SK-N-SH (cell line): ENCODE results near the gene GSTM2. TPM values are rescaled to one million over a fixed set of nuclear protein-coding genes. Genes with fewer than 3 reads are reported as not detected.

Experiments used
- CTCF ChIA-PET: fragments of 300-600, 350-600 bp; formaldehyde crosslinking; extraction: SDS; loops from one replicate; lab custom pipeline; 2021; lab: Yijun Ruan, JAX
- POLR2A ChIA-PET: fragments of 350-600 bp; sonication (Branson Sonifier 250); formaldehyde crosslinking; extraction: SDS; loops from one replicate; lab custom pipeline; 2020; ENCODE audit warnings: antibody characterized with exemption, inconsistent platforms; lab: Yijun Ruan, JAX
- DNase-seq: peaks from one replicate; pipeline ENCODE4 v3.0.0; 2012
- H2AFZ ChIP-seq: fragments of 200-600 bp; sonication (generic); 2 replicates; pipeline ENCODE4 v1.8.1; 2016; ENCODE audit warnings: antibody characterized with exemption, mild to moderate bottlenecking, low read depth
- H3F3A ChIP-seq: fragments of 200-600 bp; sonication (generic); replicated peaks from 2 replicates; pipeline ENCODE3; 2016; ENCODE audit warnings: antibody characterized with exemption, mild to moderate bottlenecking; ENCODE audit not compliant: insufficient read depth
- H3K27ac ChIP-seq, 2 experiments: fragments of 200-500 bp in 1 of 2; fragments of 200-600 bp in 1 of 2; sonication (Bioruptor generic) in 1 of 2; sonication (generic), shearing (Covaris generic) in 1 of 2; 2 replicates each; pipeline versions ENCODE4 v1.5.1 to v1.6.1; 2014 to 2016; ENCODE audit warnings: low read depth in 2 of 2, inconsistent platforms in 1 of 2, low read length in 1 of 2, mild to moderate bottlenecking in 1 of 2, mixed read lengths in 1 of 2
- H3K27me3 ChIP-seq: fragments of 200-600 bp; sonication (generic), shearing (Covaris generic); 2 replicates; pipeline ENCODE4 v1.6.1; 2016; ENCODE audit warnings: mixed run types; ENCODE audit not compliant: insufficient read depth
- H3K36me3 ChIP-seq, 2 experiments: fragments of 200-500 bp in 1 of 2; fragments of 200-600 bp in 1 of 2; sonication (Bioruptor generic) in 1 of 2; sonication (generic) in 1 of 2; replicated peaks in 1 of 2; 2 replicates each; pipeline versions ENCODE3 to v1.5.1; 2014 to 2016; ENCODE audit warnings: low read length in 1 of 2, mild to moderate bottlenecking in 1 of 2; ENCODE audit not compliant: insufficient read depth in 2 of 2, control insufficient read depth in 1 of 2
- H3K4me1 ChIP-seq, 2 experiments: fragments of 200-500 bp in 1 of 2; fragments of 200-600 bp in 1 of 2; sonication (Bioruptor generic) in 1 of 2; sonication (generic), shearing (Covaris generic) in 1 of 2; 2 replicates each; pipeline versions ENCODE4 v1.5.1 to v1.6.1; 2014 to 2016; ENCODE audit warnings: low read depth in 1 of 2, low read length in 1 of 2, mixed run types in 1 of 2; ENCODE audit not compliant: insufficient read depth in 2 of 2, control insufficient read depth in 1 of 2
- H3K4me2 ChIP-seq: fragments of 200-600 bp; sonication (generic), shearing (Covaris generic); 2 replicates; pipeline ENCODE4 v1.6.1; 2017; ENCODE audit warnings: mixed run types
- H3K4me3 ChIP-seq, 2 experiments: fragments of 200-500 bp in 1 of 2; fragments of 200-600 bp in 1 of 2; sonication (Bioruptor generic) in 1 of 2; sonication (generic), shearing (Covaris generic) in 1 of 2; 2 replicates each; pipeline versions ENCODE4 v1.5.1 to v1.8.1; 2014 to 2016; ENCODE audit warnings: low read depth in 2 of 2, inconsistent platforms in 1 of 2, low read length in 1 of 2, mild to moderate bottlenecking in 1 of 2, mixed read lengths in 1 of 2, moderate library complexity in 1 of 2
- H3K79me2 ChIP-seq: fragments of 200-600 bp; sonication (generic); 2 replicates; pipeline ENCODE4 v1.8.1; 2017; ENCODE audit warnings: mild to moderate bottlenecking; ENCODE audit not compliant: insufficient read depth
- H3K9ac ChIP-seq: fragments of 200-600 bp; sonication (generic); 2 replicates; pipeline ENCODE4 v1.6.1; 2017; ENCODE audit warnings: mixed run types
- H3K9me2 ChIP-seq: fragments of 200-600 bp; sonication (generic); 2 replicates; pipeline ENCODE4 v1.6.1; 2017; ENCODE audit warnings: mixed run types
- H3K9me3 ChIP-seq: fragments of 200-600 bp; sonication (generic); 2 replicates; pipeline ENCODE4 v1.6.1; 2017; ENCODE audit warnings: mixed run types, mild to moderate bottlenecking, moderate library complexity
- H4K20me1 ChIP-seq: fragments of 200-600 bp; sonication (generic); 2 replicates; pipeline ENCODE4 v1.6.1; 2017; ENCODE audit warnings: mild to moderate bottlenecking, mixed run types; ENCODE audit not compliant: insufficient read depth
- CHD2 ChIP-seq: fragments of 150-350 bp; IDR thresholded peaks from 2 replicates; pipeline ENCODE4 v1.6.1; 2018; ENCODE audit warnings: low read length; ENCODE audit not compliant: partially characterized antibody
- EP300 ChIP-seq, 2 experiments: IDR thresholded peaks; 2 replicates each; pipeline versions ENCODE4 v1.4.0 to v1.6.1; 2012; ENCODE audit warnings: borderline replicate concordance in 1 of 2, low read depth in 1 of 2, low read length in 1 of 2
- EZH2phosphoT487 ChIP-seq: fragments of 200-600 bp; sonication (generic); IDR thresholded peaks from 2 replicates; pipeline ENCODE4 v1.6.1; 2017; ENCODE audit warnings: low read depth, mixed run types, mild to moderate bottlenecking, antibody characterized with exemption, moderate library complexity, borderline replicate concordance
- FOXJ3 ChIP-seq: sonication (generic); formaldehyde crosslinking; IDR thresholded peaks from 2 replicates; pipeline ENCODE4 v1.5.1; 2020; ENCODE audit warnings: mild to moderate bottlenecking, missing genetic modification reagents
- FOXM1 ChIP-seq: IDR thresholded peaks from 2 replicates; pipeline ENCODE4 v1.4.0; 2012; ENCODE audit warnings: low read depth, mild to moderate bottlenecking
- GABPA ChIP-seq: IDR thresholded peaks from 2 replicates; pipeline ENCODE4 v1.4.0; 2012; ENCODE audit warnings: low read depth, mild to moderate bottlenecking
- GATA2 ChIP-seq: sonication (generic); formaldehyde crosslinking; IDR thresholded peaks from 2 replicates; pipeline ENCODE4 v1.5.0; 2020; ENCODE audit warnings: mild to moderate bottlenecking, missing genetic modification reagents
- MAX ChIP-seq: IDR thresholded peaks from 2 replicates; pipeline ENCODE4 v1.4.0; 2012; ENCODE audit warnings: low read depth
- NRF1 ChIP-seq: IDR thresholded peaks from 2 replicates; pipeline ENCODE4 v1.6.1; 2012; ENCODE audit warnings: low read depth, mild to moderate bottlenecking, low read length
- RCOR1 ChIP-seq: fragments of 150-350 bp; IDR thresholded peaks from 2 replicates; pipeline ENCODE4 v1.6.1; 2017; ENCODE audit warnings: antibody characterized with exemption, low read length
- RFX5 ChIP-seq: IDR thresholded peaks from 2 replicates; pipeline ENCODE4 v1.6.1; 2012; ENCODE audit warnings: mild to moderate bottlenecking, improper control_type of control experiment, low read length
- RXRA ChIP-seq: IDR thresholded peaks from 2 replicates; pipeline ENCODE4 v1.4.0; 2012; ENCODE audit warnings: low read depth, mild to moderate bottlenecking, borderline replicate concordance
- SIN3A ChIP-seq: IDR thresholded peaks from 2 replicates; pipeline ENCODE4 v1.6.1; 2012; ENCODE audit warnings: low read depth, mild to moderate bottlenecking, low read length, moderate library complexity, borderline replicate concordance
- SMC3 ChIP-seq: IDR thresholded peaks from 2 replicates; pipeline ENCODE4 v1.6.1; 2012; ENCODE audit warnings: low read depth, low read length, improper control_type of control experiment
- TAF1 ChIP-seq: IDR thresholded peaks from 2 replicates; pipeline ENCODE4 v1.6.1; 2012; ENCODE audit warnings: low read depth, mild to moderate bottlenecking, low read length, moderate library complexity, borderline replicate concordance
- TCF12 ChIP-seq: IDR thresholded peaks from 2 replicates; pipeline ENCODE4 v1.4.0; 2012
- TEAD4 ChIP-seq: IDR thresholded peaks from 2 replicates; pipeline ENCODE4 v1.4.0; 2012; ENCODE audit warnings: mild to moderate bottlenecking, borderline replicate concordance; ENCODE audit not compliant: insufficient read depth
- USF1 ChIP-seq: IDR thresholded peaks from 2 replicates; pipeline ENCODE4 v1.4.0; 2012; ENCODE audit warnings: low read depth, borderline replicate concordance
- WGBS: methylation state at CpG from one replicate; pipeline ENCODE4 v1.1.6; 2017; ENCODE audit warnings: low lambda C conversion rate; 5-methylcytosine and 5-hydroxymethylcytosine counted together
- polyA plus RNA-seq, 3 experiments: library from polyadenylated mRNA; depleted of rRNA; stranded (reverse); fragments of >200 nt; gene quantifications; 2 replicates each; pipeline ENCODE4 v1.2.3, GENCODE V29; 2012

The GSTM2 gene
- polyA plus RNA-seq, 1 of the 3 experiments (the other 2 are of a cell fraction), result 70.2 TPM

GRCh38 chr1:109721971-109722370 is 54.1 kb downstream of the GSTM2 start:
- ChIA-PET CTCF (no interaction called here), POLR2A (no interaction called here)
- H3K4me1 ChIP-seq, result peaks cover 0 to 6% of the 10 kb centered on the region in 2 experiments; a peak in 2 of 4 replicates
- no peaks in the 10 kb centered on the region for H4K20me1 ChIP-seq
- H3K4me3 ChIP-seq, result no peak overlapping the region
- no peak for DNase-seq
- H3K27me3 ChIP-seq, result no peaks in the 10 kb centered on the region
- H3K79me2 ChIP-seq, result no peaks in the 10 kb centered on the region
- H3K27ac ChIP-seq, result no peak overlapping the region
- H3K9me3 ChIP-seq, result no peaks in the 10 kb centered on the region
- no peaks in the 10 kb centered on the region for H3K36me3 ChIP-seq
- no peaks in the 10 kb centered on the region for H3K9me2 ChIP-seq
- TF ChIP-seq TEAD4 (no peak), CHD2 (no peak), GATA2 (CRISPR knock-in tag) (no peak), FOXM1 (no peak), TCF12 (no peak), EZH2phosphoT487 (no peak), RFX5 (no peak), RXRA (no peak), EP300 (IDR thresholded peaks at IDR 0.05; ENCODE audit: borderline replicate concordance in 1 of 2, low read depth in 1 of 2, low read length in 1 of 2) (no peak), GABPA (no peak), USF1 (no peak)
- H3K4me2 ChIP-seq, result no peak overlapping the region
- no peak overlapping the region for H3K9ac ChIP-seq
- WGBS, result 94% methylated on average over 1 of the region's 1 CpG
- H2AFZ ChIP-seq, result no peak overlapping the region
- no peaks in the 10 kb centered on the region for H3F3A ChIP-seq

GRCh38 chr1:109722908-109723691 is 55.2 kb downstream of the GSTM2 start:
- Histone ChIP-seq H3K36me3 (no peaks in the 10 kb centered on the region), H3K27ac (no peak overlapping the region), H3K4me3 (no peak overlapping the region), H3K9me2 (no peaks in the 10 kb centered on the region), H3K9me3 (no peaks in the 10 kb centered on the region), H3K79me2 (no peaks in the 10 kb centered on the region), H3K9ac (no peak overlapping the region), H3F3A (no peaks in the 10 kb centered on the region), H3K27me3 (no peaks in the 10 kb centered on the region), H3K4me2 (no peak overlapping the region), H4K20me1 (no peaks in the 10 kb centered on the region), H3K4me1 (peaks cover 0 to 6% of the 10 kb centered on the region in 2 experiments; a peak in 2 of 4 replicates), H2AFZ (no peak overlapping the region)
- CTCF ChIA-PET, result no interaction called here
- DNase-seq, result no peak
- no peak for TF ChIP-seq CHD2
- no peak for TF ChIP-seq USF1
- no peak for TF ChIP-seq EZH2phosphoT487
- TF ChIP-seq SIN3A, result no peak
- TF ChIP-seq TAF1, result no peak
- no peak for TF ChIP-seq GABPA
- no peak for TF ChIP-seq TEAD4
- TF ChIP-seq NRF1, result no peak
- no peak for TF ChIP-seq RCOR1
- no peak for TF ChIP-seq MAX
- TF ChIP-seq FOXJ3 (CRISPR knock-in tag), result no peak
- no peak for TF ChIP-seq SMC3
- no peak for TF ChIP-seq RXRA
- WGBS, result 88% methylated on average over 7 of the region's 7 CpGs
- POLR2A ChIA-PET, result no interaction called here
